Gastrocnemius medialis (tissue), 4 donors: Measurements from ENCODE around the gene RGSL1. TPM values are rescaled to one million over a fixed set of nuclear protein-coding genes. Genes with fewer than 3 reads are reported as not detected.

Experiments used
- ATAC-seq, 2 donors: fragments of 150-250 bp; one replicate each; pipeline ENCODE4 v1.9.1; 2016
- DNase-seq, 2 donors: peaks; one replicate each; pipeline ENCODE4 v3.0.0-alpha.2; 2019
- H3K27ac ChIP-seq, 4 donors: fragments of 200-600 bp; sonication (generic); 1 replicate in 1 of 4; 2 replicates in 3 of 4; pipeline ENCODE4 v1.5.1; 2016 to 2018; ENCODE audit warnings: mild to moderate bottlenecking in 2 of 4, moderate library complexity in 1 of 4
- H3K27me3 ChIP-seq, 3 donors: fragments of 200-600 bp; sonication (generic) in 2 of 3; 1 replicate in 1 of 3; 2 replicates in 2 of 3; pipeline versions ENCODE4 v1.5.1 to v1.6.0; 2016 to 2019; ENCODE audit warnings: mild to moderate bottlenecking in 1 of 3, moderate library complexity in 1 of 3
- H3K36me3 ChIP-seq, 2 donors: fragments of 200-600 bp; sonication (generic) in 1 of 2; one replicate each; pipeline ENCODE4 v1.5.1; 2017 to 2018
- H3K4me1 ChIP-seq, 2 donors: fragments of 200-600 bp; sonication (generic) in 1 of 2; one replicate each; pipeline ENCODE4 v1.5.1; 2016 to 2017; ENCODE audit warnings: mild to moderate bottlenecking in 2 of 2
- H3K4me3 ChIP-seq, 4 donors: fragments of 200-600 bp; sonication (generic) in 3 of 4; 1 replicate in 1 of 4; 2 replicates in 3 of 4; pipeline ENCODE4 v1.5.1; 2016 to 2019; ENCODE audit warnings: mild to moderate bottlenecking in 2 of 4
- H3K9me3 ChIP-seq, 3 donors: fragments of 200-600 bp; sonication (generic) in 2 of 3; 1 replicate in 1 of 3; 2 replicates in 2 of 3; pipeline ENCODE4 v1.5.1; 2016 to 2019
- CTCF ChIP-seq, 5 experiments: fragments of 450-650 bp in 3 of 5; fragments of 200-600 bp in 2 of 5; sonication (generic) in 2 of 5; IDR thresholded peaks in 4 of 5; conservative IDR thresholded peaks in 1 of 5; 1 replicate in 4 of 5; 2 replicates in 1 of 5; pipeline ENCODE4 v1.5.1; 2016 to 2019; ENCODE audit warnings: antibody characterized with exemption in 5 of 5, mild to moderate bottlenecking in 3 of 5, moderate library complexity in 3 of 5
- POLR2A ChIP-seq, 2 donors: fragments of 450-650 bp; IDR thresholded peaks; one replicate each; pipeline ENCODE4 v1.6.1; 2017; ENCODE audit warnings: antibody characterized with exemption in 2 of 2, mild to moderate bottlenecking in 2 of 2, moderate library complexity in 2 of 2
- in situ Hi-C, 4 donors: fragments of 200-750 bp; cut with MboI; loops; one replicate each; pipeline versions ENCODE4 v1.15.0 to v1.8.0; 2017; ENCODE audit warnings: low sequenced_read_pairs in 4 of 4
- intact Hi-C: fragments of 100-400 bp; cut with DNase I; formaldehyde crosslinking; loops from one replicate; pipeline ENCODE4 v1.15.1; 2023; ENCODE audit warnings: low total_unique reads
- total RNA-seq, 4 donors: library from RNA; depleted of rRNA; stranded (reverse); fragments of >200 nt; gene quantifications; one replicate each; pipeline versions ENCODE4 v1.1.0 to v1.2.3, GENCODE V29; 2016

RGSL1 gene
- total RNA-seq, 4 donors from 2014 or later, result not detected

DNA sequence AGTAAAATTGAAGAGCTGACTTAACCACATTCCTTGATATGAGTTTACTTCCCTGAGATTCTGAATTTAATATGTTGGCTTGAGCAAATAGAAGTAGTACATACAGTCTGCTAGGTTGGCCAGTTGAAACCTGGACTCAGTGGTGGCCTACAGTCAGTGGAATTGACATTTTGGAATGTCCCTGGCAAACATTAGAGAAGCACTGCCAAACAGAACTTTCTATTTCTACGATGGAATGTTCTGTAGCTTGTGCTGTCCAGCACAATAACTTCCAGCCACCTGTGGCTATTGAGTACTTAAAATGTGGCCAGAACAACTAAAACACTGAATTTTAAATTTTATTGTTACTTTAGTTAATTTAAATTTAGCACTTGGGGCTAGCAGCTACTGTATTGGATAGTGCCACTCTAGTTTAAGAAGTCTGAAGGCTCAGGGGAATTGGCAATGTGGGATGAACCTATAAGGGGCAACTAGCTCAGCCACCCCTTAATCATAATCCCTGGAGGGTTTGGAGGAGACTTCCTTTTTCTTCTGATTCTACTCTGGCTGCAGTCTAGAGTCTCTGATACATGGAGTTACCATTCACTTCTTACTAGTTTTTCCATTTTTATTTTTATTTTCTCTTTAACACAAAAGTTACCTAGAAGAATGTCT is 39.2 kb upstream of the RGSL1 start:
- peak; percentile 95 to 99 for ATAC-seq
- H3K27ac ChIP-seq, result peak overlapping the region in 2 of 4 donors; percentile 13 to 29
- H3K4me1 ChIP-seq, result peaks cover 10 to 13% of the 10 kb centered on the region in 2 donors
- no peak overlapping the region for H3K4me3 ChIP-seq
- H3K9me3 ChIP-seq, result no peaks in the 10 kb centered on the region
- H3K27me3 ChIP-seq, result no peaks in the 10 kb centered on the region
- H3K36me3 ChIP-seq, result no peaks in the 10 kb centered on the region
- intact Hi-C loops (no loop called here), in situ Hi-C loops (loop anchor here in 1 of 4 donors (25.0 kb wide), 1 partner anchor 923 kb away; the partner anchor contains the start of gene CACNA1E)
- TF ChIP-seq POLR2A (IDR thresholded peaks at IDR 0.05) (no peak), CTCF (IDR thresholded peaks at IDR 0.05 in 4 of 5, conservative IDR thresholded peaks at IDR 0.05 in 1 of 5) (no peak)
- DNase-seq, result peak in 1 of 2 donors; percentile 32

DNA sequence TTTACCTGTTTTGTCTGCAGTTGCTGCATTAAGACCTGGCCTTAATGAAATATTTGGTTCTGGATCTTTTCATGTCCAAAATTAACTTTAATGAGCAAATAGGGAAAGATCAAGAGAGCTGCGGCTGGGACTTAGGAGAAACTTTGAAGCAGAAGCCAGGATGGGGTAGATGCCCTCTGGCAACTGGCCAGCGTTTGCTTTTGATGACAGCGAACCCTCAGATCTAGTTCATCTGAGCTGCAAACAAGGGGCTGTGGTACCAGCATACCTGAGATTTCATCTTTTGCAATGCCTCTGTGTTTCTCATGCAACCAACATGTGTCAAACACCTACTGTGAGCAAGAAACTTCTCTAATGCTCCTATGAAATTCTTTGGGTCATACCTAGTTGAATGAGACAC is 36.5 kb upstream of the RGSL1 start:
- Histone ChIP-seq H3K36me3 (no peaks in the 10 kb centered on the region), H3K4me1 (peaks cover 10 to 13% of the 10 kb centered on the region in 2 donors), H3K4me3 (no peak overlapping the region), H3K9me3 (no peaks in the 10 kb centered on the region), H3K27me3 (no peaks in the 10 kb centered on the region), H3K27ac (no peak overlapping the region)
- DNase-seq (no peak), ATAC-seq (no peak)
- intact Hi-C loops (no loop called here), in situ Hi-C loops (loop anchor here in 1 of 4 donors (25.0 kb wide), 1 partner anchor 926 kb away; the partner anchor contains the start of gene CACNA1E)
- TF ChIP-seq CTCF (IDR thresholded peaks at IDR 0.05 in 4 of 5, conservative IDR thresholded peaks at IDR 0.05 in 1 of 5) (no peak), POLR2A (IDR thresholded peaks at IDR 0.05) (no peak)

- no peak for DNase-seq
- H3K4me1 ChIP-seq, result peaks cover 10 to 13% of the 10 kb centered on the region in 2 donors
- H3K27ac ChIP-seq, result no peak overlapping the region
- no peak for ATAC-seq
- no peaks in the 10 kb centered on the region for H3K9me3 ChIP-seq
- in situ Hi-C loops (loop anchor here in 1 of 4 donors (25.0 kb wide), 1 partner anchor 927 kb away; the partner anchor contains the start of gene CACNA1E), intact Hi-C loops (no loop called here)
- no peaks in the 10 kb centered on the region for H3K36me3 ChIP-seq
- no peak overlapping the region for H3K4me3 ChIP-seq
- no peaks in the 10 kb centered on the region for H3K27me3 ChIP-seq
- TF ChIP-seq POLR2A (IDR thresholded peaks at IDR 0.05), result no peak
- TF ChIP-seq CTCF (IDR thresholded peaks at IDR 0.05 in 4 of 5, conservative IDR thresholded peaks at IDR 0.05 in 1 of 5), result no peak
These were observed 36.0 kb upstream of the RGSL1 start for GRCh38 chr1:182413969-182414368.

DNA sequence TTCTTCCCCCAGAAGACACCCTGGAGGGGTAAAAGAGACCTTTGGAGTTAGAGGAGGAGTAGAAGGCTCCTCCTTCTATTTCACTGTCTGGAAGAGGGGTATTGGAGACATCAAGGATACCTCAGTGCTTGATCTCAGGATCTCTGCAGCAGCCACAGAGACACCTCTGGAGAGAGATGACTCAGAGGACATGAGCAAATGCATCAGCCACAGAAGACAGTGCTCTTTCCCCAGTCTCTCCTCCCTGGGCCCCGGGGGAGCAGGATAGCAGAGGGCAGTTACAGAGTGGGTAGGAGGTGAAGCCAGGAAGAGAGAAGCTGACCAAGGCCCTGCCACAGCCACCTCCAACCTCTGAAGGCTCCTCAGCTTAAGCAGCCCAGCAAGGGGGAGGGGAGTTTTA is 34.2 kb upstream of the RGSL1 start:
- no peaks in the 10 kb centered on the region for H3K27me3 ChIP-seq
- no peaks in the 10 kb centered on the region for H3K36me3 ChIP-seq
- no peaks in the 10 kb centered on the region for H3K9me3 ChIP-seq
- DNase-seq (no peak), ATAC-seq (no peak)
- H3K27ac ChIP-seq, result no peak overlapping the region
- no peak overlapping the region for H3K4me3 ChIP-seq
- in situ Hi-C loops, result loop anchor here in 1 of 4 donors (25.0 kb wide), 1 partner anchor 928 kb away; the partner anchor contains the start of gene CACNA1E
- H3K4me1 ChIP-seq, result peaks cover 3% of the 10 kb centered on the region in 2 donors
- TF ChIP-seq CTCF (IDR thresholded peaks at IDR 0.05 in 4 of 5, conservative IDR thresholded peaks at IDR 0.05 in 1 of 5) (no peak), POLR2A (IDR thresholded peaks at IDR 0.05) (no peak)
- intact Hi-C loops, result no loop called here
